Measurements from ENCODE around the gene CTAGE15.
"Not testable (repeated sequence)": the region's sequence is repeated elsewhere in the genome, so short reads cannot be mapped to it uniquely, and the experiment has no call there.

- peak in 1 of 4 experiments; percentile 34 for TF ChIP-seq CTCF (IDR thresholded peaks at IDR 0.05)
- not testable (repeated sequence) for TF ChIP-seq POLR2AphosphoS5, POLR2A, EP300 (IDR thresholded peaks at IDR 0.05)
These were observed 8.3 kb upstream of the CTAGE15 start for GRCh38 chr7:143563306-143563705.

Measured in gastroesophageal sphincter (tissue), 3 donors.